Neural crest cell (in vitro differentiated cells): ENCODE data around the gene CNOT6. TPM values are rescaled to one million over a fixed set of nuclear protein-coding genes. Genes with fewer than 3 reads are reported as not detected.

Experiments used
- DNase-seq: peaks from one replicate; pipeline ENCODE4 v3.0.0; 2021; ENCODE audit warnings: low read depth, mixed read lengths, low spot score
- H3K27ac Mint-ChIP-seq: one replicate; pipeline ENCODE4 v1.8.0; 2021; ENCODE audit warnings: mild to moderate bottlenecking, mixed read lengths; ENCODE audit not compliant: unreplicated experiment
- H3K27me3 Mint-ChIP-seq: 2 replicates; pipeline ENCODE4 v1.8.0; 2021; ENCODE audit warnings: low read depth, mild to moderate bottlenecking, mixed read lengths
- H3K36me3 Mint-ChIP-seq: 2 replicates; pipeline ENCODE4 v1.8.0; 2021; ENCODE audit warnings: low read depth, mild to moderate bottlenecking, mixed read lengths
- H3K4me1 Mint-ChIP-seq: 2 replicates; pipeline ENCODE4 v1.8.0; 2021; ENCODE audit warnings: mixed read lengths
- H3K4me3 Mint-ChIP-seq: one replicate; pipeline ENCODE4 v1.8.0; 2021; ENCODE audit warnings: mild to moderate bottlenecking, mixed read lengths
- H3K9me3 Mint-ChIP-seq: 2 replicates; pipeline ENCODE4 v1.8.0; 2021; ENCODE audit warnings: mixed read lengths
- CTCF ChIP-seq: fragments of 200-600 bp; sonication (generic); conservative IDR thresholded peaks from 2 replicates; pipeline ENCODE4 v1.5.0; 2021; ENCODE audit warnings: antibody characterized with exemption, mild to moderate bottlenecking
- total RNA-seq: library from RNA; stranded (reverse); gene quantifications from 2 replicates; pipeline ENCODE4 v1.2.1, GENCODE V29; 2021

The CNOT6 gene
- total RNA-seq, 1 donor from 2014 or later, result 75.7 TPM

- H3K4me3 Mint-ChIP-seq, result no peak overlapping the region
- H3K27me3 Mint-ChIP-seq, result peaks cover 14% of the 10 kb centered on the region
- no peak overlapping the region for H3K27ac Mint-ChIP-seq
- DNase-seq, result no peak
- no peaks in the 10 kb centered on the region for H3K4me1 Mint-ChIP-seq
- H3K36me3 Mint-ChIP-seq, result no peaks in the 10 kb centered on the region
- H3K9me3 Mint-ChIP-seq, result no peaks in the 10 kb centered on the region
- TF ChIP-seq CTCF, result no peak
Measured at GRCh38 chr5:180598316-180598701, 104.1 kb downstream of the CNOT6 start.

- Mint-ChIP-seq H3K9me3 (no peaks in the 10 kb centered on the region), H3K27ac (no peak overlapping the region), H3K27me3 (peaks cover 7% of the 10 kb centered on the region), H3K4me1 (no peaks in the 10 kb centered on the region), H3K4me3 (no peak overlapping the region), H3K36me3 (no peaks in the 10 kb centered on the region)
- TF ChIP-seq CTCF, result no peak
- DNase-seq, result no peak
Measured at GRCh38 chr5:180598797-180599589, 104.8 kb downstream of the CNOT6 start.

GRCh38 chr5:180599590-180599914 lies 105.4 kb downstream of the CNOT6 start:
- DNase-seq, result no peak
- peaks cover 4% of the 10 kb centered on the region for H3K4me1 Mint-ChIP-seq
- peaks cover 2% of the 10 kb centered on the region for H3K27me3 Mint-ChIP-seq
- no peak overlapping the region for H3K27ac Mint-ChIP-seq
- H3K9me3 Mint-ChIP-seq, result no peaks in the 10 kb centered on the region
- TF ChIP-seq CTCF, result no peak
- no peaks in the 10 kb centered on the region for H3K36me3 Mint-ChIP-seq
- H3K4me3 Mint-ChIP-seq, result no peak overlapping the region

- Mint-ChIP-seq H3K27ac (no peak overlapping the region), H3K4me1 (peaks cover 4% of the 10 kb centered on the region), H3K4me3 (no peak overlapping the region), H3K27me3 (peaks cover 2% of the 10 kb centered on the region), H3K9me3 (no peaks in the 10 kb centered on the region), H3K36me3 (no peaks in the 10 kb centered on the region)
- no peak for DNase-seq
- no peak for TF ChIP-seq CTCF
Measured at GRCh38 chr5:180599981-180600553, 105.9 kb downstream of the CNOT6 start.

- H3K9me3 Mint-ChIP-seq, result no peaks in the 10 kb centered on the region
- no peak for TF ChIP-seq CTCF
- H3K36me3 Mint-ChIP-seq, result no peaks in the 10 kb centered on the region
- no peak overlapping the region for H3K27ac Mint-ChIP-seq
- no peak for DNase-seq
- H3K4me3 Mint-ChIP-seq, result no peak overlapping the region
- H3K27me3 Mint-ChIP-seq, result peaks cover 2% of the 10 kb centered on the region
- peaks cover 4% of the 10 kb centered on the region for H3K4me1 Mint-ChIP-seq
Measured at GRCh38 chr5:180600554-180601041, 106.4 kb downstream of the CNOT6 start.
